ENCODE measurements around the gene PRKCQ.
"Not testable (repeated sequence)": the region's sequence is repeated elsewhere in the genome, so short reads cannot be mapped to it uniquely, and the experiment has no call there.

DNA sequence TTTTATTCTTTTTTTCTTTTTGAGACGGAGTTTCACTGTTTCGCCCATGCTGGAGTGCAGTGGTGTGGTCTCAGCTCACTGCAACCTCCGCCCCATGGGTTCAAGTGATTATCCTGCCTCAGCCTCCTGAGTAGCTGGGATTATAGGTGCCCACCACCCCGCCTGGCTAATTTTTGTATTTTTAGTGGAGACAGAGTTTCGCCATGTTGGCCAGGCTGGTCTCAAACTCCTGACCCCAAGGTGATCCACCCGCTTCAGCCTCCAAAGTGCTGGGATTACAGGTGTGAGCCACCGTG, 107.4 kb downstream of the PRKCQ start:
- TF ChIP-seq, protein P1, sequence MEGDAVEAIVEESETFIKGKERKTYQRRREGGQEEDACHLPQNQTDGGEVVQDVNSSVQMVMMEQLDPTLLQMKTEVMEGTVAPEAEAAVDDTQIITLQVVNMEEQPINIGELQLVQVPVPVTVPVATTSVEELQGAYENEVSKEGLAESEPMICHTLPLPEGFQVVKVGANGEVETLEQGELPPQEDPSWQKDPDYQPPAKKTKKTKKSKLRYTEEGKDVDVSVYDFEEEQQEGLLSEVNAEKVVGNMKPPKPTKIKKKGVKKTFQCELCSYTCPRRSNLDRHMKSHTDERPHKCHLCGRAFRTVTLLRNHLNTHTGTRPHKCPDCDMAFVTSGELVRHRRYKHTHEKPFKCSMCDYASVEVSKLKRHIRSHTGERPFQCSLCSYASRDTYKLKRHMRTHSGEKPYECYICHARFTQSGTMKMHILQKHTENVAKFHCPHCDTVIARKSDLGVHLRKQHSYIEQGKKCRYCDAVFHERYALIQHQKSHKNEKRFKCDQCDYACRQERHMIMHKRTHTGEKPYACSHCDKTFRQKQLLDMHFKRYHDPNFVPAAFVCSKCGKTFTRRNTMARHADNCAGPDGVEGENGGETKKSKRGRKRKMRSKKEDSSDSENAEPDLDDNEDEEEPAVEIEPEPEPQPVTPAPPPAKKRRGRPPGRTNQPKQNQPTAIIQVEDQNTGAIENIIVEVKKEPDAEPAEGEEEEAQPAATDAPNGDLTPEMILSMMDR (IDR thresholded peaks at IDR 0.05), result not testable (repeated sequence)
- not testable (repeated sequence) for TF ChIP-seq POLR2A (IDR thresholded peaks at IDR 0.05)
